ENCODE results near the gene ITFG2. TPM values are rescaled to one million over a fixed set of nuclear protein-coding genes. Genes with fewer than 3 reads are reported as not detected.

The ITFG2 gene
- total RNA-seq, 2 donors from 2014 or later: 32.4 to 65.9 TPM

- Histone ChIP-seq H3K27ac (no peak overlapping the region), H3K9me3 (no peaks in the 10 kb centered on the region), H3K36me3 (replicated peaks in 1 of 2; ENCODE audit: insufficient read depth in 1 of 2, low read depth in 2 of 2) (no peaks in the 10 kb centered on the region), H3K4me3 (no peak overlapping the region), H3K27me3 (no peaks in the 10 kb centered on the region), H3K4me1 (no peaks in the 10 kb centered on the region)
- DNase-seq: no peak
- TF ChIP-seq CTCF (IDR thresholded peaks at IDR 0.05): no peak
- TF ChIP-seq POLR2A (IDR thresholded peaks at IDR 0.05): no peak
- intact Hi-C loops (cut with DNase I): no loop called here
- ATAC-seq: no peak
- 67 to 71% methylated on average over 9 of the region's 9 CpGs for WGBS, 2 donors
Observed at GRCh38 chr12:2844786-2845185, 32.3 kb downstream of the ITFG2 start.

GRCh38 chr12:2845280-2845679 is 32.8 kb downstream of the ITFG2 start:
- 53 to 63% methylated on average over 5 to 6 of the region's 6 CpGs for WGBS, 2 donors
- no peak for DNase-seq
- peak; percentile 51 for ATAC-seq
- TF ChIP-seq CTCF (IDR thresholded peaks at IDR 0.05): no peak
- TF ChIP-seq POLR2A (IDR thresholded peaks at IDR 0.05): no peak
- Histone ChIP-seq H3K4me1 (no peaks in the 10 kb centered on the region), H3K4me3 (no peak overlapping the region), H3K27me3 (no peaks in the 10 kb centered on the region), H3K9me3 (no peaks in the 10 kb centered on the region), H3K36me3 (replicated peaks in 1 of 2; ENCODE audit: insufficient read depth in 1 of 2, low read depth in 2 of 2) (no peaks in the 10 kb centered on the region), H3K27ac (no peak overlapping the region)
- intact Hi-C loops (cut with DNase I): no loop called here

- no peak for TF ChIP-seq CTCF (IDR thresholded peaks at IDR 0.05)
- H3K36me3 ChIP-seq (replicated peaks in 1 of 2; ENCODE audit: insufficient read depth in 1 of 2, low read depth in 2 of 2): no peaks in the 10 kb centered on the region
- ATAC-seq (no peak), DNase-seq (no peak)
- H3K27me3 ChIP-seq: no peaks in the 10 kb centered on the region
- intact Hi-C loops (cut with DNase I): no loop called here
- no peak overlapping the region for H3K27ac ChIP-seq
- no peak overlapping the region for H3K4me3 ChIP-seq
- H3K4me1 ChIP-seq: peaks cover 10% of the 10 kb centered on the region
- 97 to 98% methylated on average over 3 of the region's 3 CpGs for WGBS, 2 donors
- no peaks in the 10 kb centered on the region for H3K9me3 ChIP-seq
Observed at GRCh38 chr12:2851931-2852330, 39.5 kb downstream of the ITFG2 start.

- TF ChIP-seq POLR2A (IDR thresholded peaks at IDR 0.05) (no peak), CTCF (IDR thresholded peaks at IDR 0.05) (peak; percentile 58 to 79 (median 74))
- 13 to 29% methylated on average over 8 to 11 of the region's 11 CpGs for WGBS, 2 donors
- intact Hi-C loops (cut with DNase I): no loop called here
Observed at GRCh38 chr12:2853626-2854025, 41.2 kb downstream of the ITFG2 start.

GRCh38 chr12:2854669-2855453 is 42.4 kb downstream of the ITFG2 start:
- TF ChIP-seq CTCF (IDR thresholded peaks at IDR 0.05) (no peak), POLR2A (IDR thresholded peaks at IDR 0.05) (no peak)
- H3K4me3 ChIP-seq: no peak overlapping the region
- no peaks in the 10 kb centered on the region for H3K9me3 ChIP-seq
- H3K4me1 ChIP-seq: peaks cover 10% of the 10 kb centered on the region
- peak; percentile 85 for ATAC-seq
- H3K36me3 ChIP-seq (replicated peaks in 1 of 2; ENCODE audit: insufficient read depth in 1 of 2, low read depth in 2 of 2): no peaks in the 10 kb centered on the region
- H3K27me3 ChIP-seq: no peaks in the 10 kb centered on the region
- peak; percentile 66 to 87 (median 84) for DNase-seq
- WGBS, 2 donors: 51 to 60% methylated on average over 18 to 25 of the region's 25 CpGs
- intact Hi-C loops (cut with DNase I): no loop called here
- H3K27ac ChIP-seq: peak overlapping the region in 2 of 4 donors; percentile 44 to 55

More at GRCh38 chr12:2853626-2854025, 41.2 kb downstream of the ITFG2 start:
- peak; percentile 82 to 91 (median 86) for DNase-seq
- H3K4me1 ChIP-seq: peaks cover 10% of the 10 kb centered on the region
- no peaks in the 10 kb centered on the region for H3K36me3 ChIP-seq (replicated peaks in 1 of 2; ENCODE audit: insufficient read depth in 1 of 2, low read depth in 2 of 2)
- H3K27me3 ChIP-seq: no peaks in the 10 kb centered on the region
- H3K4me3 ChIP-seq: no peak overlapping the region
- no peaks in the 10 kb centered on the region for H3K9me3 ChIP-seq
- no peak overlapping the region for H3K27ac ChIP-seq
- ATAC-seq: peak; percentile 81
